ENCODE data around the gene PLCXD1. TPM values are rescaled to one million over a fixed set of nuclear protein-coding genes. Genes with fewer than 3 reads are reported as not detected.
"Not testable (repeated sequence)": the region's sequence is repeated elsewhere in the genome, so short reads cannot be mapped to it uniquely, and the experiment has no call there.

The PLCXD1 gene
- total RNA-seq, 4 donors from 2014 or later: 2.1 to 8.9 (median 2.4) TPM

GRCh38 chrX:300334-300733, 19.2 kb downstream of the PLCXD1 start:
- peaks cover 6 to 75% (median 30%) of the 10 kb centered on the region in 4 donors for H3K36me3 ChIP-seq
- no peak overlapping the region for H3K4me3 ChIP-seq
- H3K27ac ChIP-seq (replicated peaks in 1 of 4): no peak overlapping the region
- TF ChIP-seq CTCF (IDR thresholded peaks at IDR 0.05) (no peak), EP300 (IDR thresholded peaks at IDR 0.05) (no peak), POLR2AphosphoS5 (IDR thresholded peaks at IDR 0.05) (no peak), POLR2A (IDR thresholded peaks at IDR 0.05; ENCODE audit: low read depth) (no peak)
- no peaks in the 10 kb centered on the region for H3K4me1 ChIP-seq
- intact Hi-C loops (cut with DNase I): no loop called here
- 90% methylated on average over 8 of the region's 8 CpGs for WGBS
- no peaks in the 10 kb centered on the region for H3K27me3 ChIP-seq
- no peaks in the 10 kb centered on the region for H3K9me3 ChIP-seq
- DNase-seq (ENCODE audit: extremely low spot score): no peak

- intact Hi-C loops (cut with DNase I): no loop called here
- Histone ChIP-seq H3K36me3 (peaks cover 27 to 91% (median 54%) of the 10 kb centered on the region in 4 donors), H3K4me3 (no peak overlapping the region), H3K27ac (replicated peaks in 1 of 4) (no peak overlapping the region), H3K9me3 (no peaks in the 10 kb centered on the region), H3K27me3 (no peaks in the 10 kb centered on the region), H3K4me1 (no peaks in the 10 kb centered on the region)
- 97% methylated on average over 19 of the region's 19 CpGs for WGBS
- TF ChIP-seq POLR2A (IDR thresholded peaks at IDR 0.05; ENCODE audit: low read depth): no peak
- DNase-seq (ENCODE audit: extremely low spot score): no peak
These were observed 21.8 kb downstream of the PLCXD1 start for GRCh38 chrX:302975-303374.

- DNase-seq (ENCODE audit: extremely low spot score); H3K27ac ChIP-seq (replicated peaks in 1 of 4); H3K9me3 ChIP-seq; H3K4me1 ChIP-seq; intact Hi-C loops (cut with DNase I); H3K4me3 ChIP-seq; H3K27me3 ChIP-seq: not testable (repeated sequence)
- peaks cover 42 to 98% (median 77%) of the 10 kb centered on the region in 4 donors for H3K36me3 ChIP-seq
- WGBS: 91% methylated on average over 12 of the region's 12 CpGs
These were observed 24.8 kb downstream of the PLCXD1 start for GRCh38 chrX:305781-306613.

DNA sequence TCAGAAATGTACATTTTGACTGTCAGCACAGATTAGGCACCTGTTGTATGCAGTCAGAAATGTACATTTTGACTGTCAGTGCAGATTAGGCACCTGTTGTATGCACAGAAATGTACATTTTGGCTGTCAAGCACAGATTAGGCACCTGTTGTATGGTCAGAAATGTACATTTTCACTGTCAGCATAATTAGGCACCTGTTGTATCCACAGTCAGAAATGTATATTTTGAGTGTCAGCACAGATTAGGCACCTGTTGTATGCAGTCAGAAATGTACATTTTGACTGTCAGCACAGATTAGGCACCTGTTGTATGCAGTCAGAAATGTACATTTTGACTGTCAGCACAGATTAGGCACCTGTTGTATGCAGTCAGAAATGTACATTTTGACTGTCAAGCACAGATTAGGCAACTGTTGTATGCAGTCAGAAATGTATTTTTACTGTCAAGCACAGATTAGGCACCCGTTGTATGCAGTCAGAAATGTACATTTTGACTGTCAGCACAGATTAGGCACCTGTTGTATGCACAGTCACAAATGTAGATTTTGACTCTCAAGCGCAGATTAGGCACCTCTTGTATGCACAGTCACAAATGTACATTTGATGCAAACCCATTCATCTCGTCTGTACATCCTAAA, 25.6 kb downstream of the PLCXD1 start:
- WGBS: 85% methylated on average over 3 of the region's 3 CpGs
- DNase-seq (ENCODE audit: extremely low spot score); intact Hi-C loops (cut with DNase I); H3K9me3 ChIP-seq; H3K27ac ChIP-seq (replicated peaks in 1 of 4); H3K27me3 ChIP-seq; H3K4me3 ChIP-seq; H3K4me1 ChIP-seq: not testable (repeated sequence)
- peaks cover 50 to 98% (median 79%) of the 10 kb centered on the region in 4 donors for H3K36me3 ChIP-seq

DNA sequence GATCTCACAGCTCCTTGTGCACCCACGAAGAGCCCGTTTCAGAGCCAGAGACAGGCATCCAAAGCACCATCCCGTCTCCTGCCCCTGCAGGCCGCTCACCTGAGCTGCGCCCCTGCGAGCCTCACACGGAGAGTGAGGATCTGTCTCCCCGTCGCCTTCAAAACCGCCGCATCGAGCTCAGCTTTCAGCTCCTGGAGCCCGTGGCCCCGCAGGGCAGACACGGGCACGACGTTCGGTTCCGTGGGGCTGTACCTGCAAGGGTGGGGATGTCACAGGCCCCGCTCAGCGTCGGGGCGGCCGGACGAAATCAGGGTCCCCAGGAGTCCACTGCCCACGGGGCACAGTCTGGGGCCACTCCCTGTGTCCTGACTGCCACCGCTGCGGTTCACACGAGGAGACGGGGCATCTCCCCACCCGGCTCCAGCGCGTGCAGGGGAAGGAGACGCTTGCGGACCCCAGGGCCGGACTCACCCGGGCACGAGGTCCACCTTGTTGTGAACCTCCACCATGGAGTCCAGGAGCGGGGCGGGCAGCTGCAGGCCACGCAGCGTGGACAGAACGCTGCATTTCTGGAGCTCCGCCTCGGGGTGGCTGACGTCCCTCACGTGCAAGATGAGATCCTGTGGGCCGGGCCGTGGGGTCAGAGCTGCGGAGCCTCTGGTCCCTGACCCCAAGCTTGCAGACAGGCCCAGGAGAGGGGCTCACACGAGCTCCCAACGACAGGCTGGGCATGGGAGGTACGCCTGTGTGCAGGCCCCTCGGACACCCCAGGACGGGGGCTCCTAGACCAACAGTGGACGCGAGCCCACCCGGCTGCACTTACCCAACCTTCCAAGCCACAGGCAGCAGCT, 26.3 kb downstream of the PLCXD1 start:
- TF ChIP-seq POLR2AphosphoS5 (IDR thresholded peaks at IDR 0.05) (no peak), CTCF (IDR thresholded peaks at IDR 0.05) (no peak), POLR2A (IDR thresholded peaks at IDR 0.05; ENCODE audit: low read depth) (no peak), EP300 (IDR thresholded peaks at IDR 0.05) (no peak)
- 96% methylated on average over 23 of the region's 58 CpGs for WGBS
- no peaks in the 10 kb centered on the region for H3K27me3 ChIP-seq
- intact Hi-C loops (cut with DNase I): no loop called here
- no peak overlapping the region for H3K27ac ChIP-seq (replicated peaks in 1 of 4)
- no peaks in the 10 kb centered on the region for H3K4me1 ChIP-seq
- no peaks in the 10 kb centered on the region for H3K9me3 ChIP-seq
- H3K4me3 ChIP-seq: no peak overlapping the region
- no peak for DNase-seq (ENCODE audit: extremely low spot score)
- H3K36me3 ChIP-seq: peaks cover 56 to 98% (median 82%) of the 10 kb centered on the region in 4 donors
